GM21390 (cell line): ENCODE measurements around the gene IL2RA.

Experiments used
- ATAC-seq: cut with Tn5 transposase; IDR thresholded peaks from one replicate; pipeline ENCODE4 v1.9.1; 2021; ENCODE audit not compliant: unreplicated experiment

The IL2RA gene

DNA sequence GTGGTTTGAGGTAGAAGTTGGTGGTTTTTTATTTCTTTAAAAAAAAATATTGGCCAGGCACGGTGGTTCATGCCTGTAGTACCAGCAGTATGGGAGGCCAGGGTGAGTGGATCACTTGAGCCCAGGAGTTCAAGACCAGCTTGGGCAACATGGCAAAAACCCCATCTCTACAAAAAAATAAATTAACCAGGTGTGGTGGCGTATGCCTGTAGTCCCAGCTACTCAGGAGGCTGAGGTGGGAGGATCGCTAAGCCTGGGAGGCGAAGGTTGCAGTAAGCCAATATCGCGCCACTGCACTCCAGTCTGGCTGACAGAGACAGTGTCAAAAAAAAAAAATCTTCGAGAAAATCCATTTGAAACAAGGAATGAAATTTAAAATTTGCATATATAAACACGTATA, 1.1 kb downstream of the IL2RA start:
- no peak for ATAC-seq

DNA sequence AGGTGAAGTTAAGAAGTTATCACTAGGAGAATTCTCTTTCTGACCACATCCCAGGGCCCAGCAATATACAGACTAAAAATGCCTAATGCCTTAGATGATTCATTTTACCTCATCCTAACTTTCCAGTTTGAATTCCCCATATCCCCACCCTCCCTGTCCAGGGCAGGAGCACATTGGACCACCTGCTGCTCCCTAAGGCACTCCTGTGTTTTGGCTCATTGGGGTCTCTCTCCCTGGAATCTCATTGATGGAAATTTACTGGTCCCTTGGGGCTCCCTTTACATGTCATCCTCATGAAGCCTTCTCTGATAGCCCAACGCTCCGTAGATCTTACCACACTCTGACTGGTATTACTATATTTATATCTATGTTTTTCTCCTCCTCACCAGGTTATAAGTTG, 2.7 kb downstream of the IL2RA start:
- no peak for ATAC-seq

DNA sequence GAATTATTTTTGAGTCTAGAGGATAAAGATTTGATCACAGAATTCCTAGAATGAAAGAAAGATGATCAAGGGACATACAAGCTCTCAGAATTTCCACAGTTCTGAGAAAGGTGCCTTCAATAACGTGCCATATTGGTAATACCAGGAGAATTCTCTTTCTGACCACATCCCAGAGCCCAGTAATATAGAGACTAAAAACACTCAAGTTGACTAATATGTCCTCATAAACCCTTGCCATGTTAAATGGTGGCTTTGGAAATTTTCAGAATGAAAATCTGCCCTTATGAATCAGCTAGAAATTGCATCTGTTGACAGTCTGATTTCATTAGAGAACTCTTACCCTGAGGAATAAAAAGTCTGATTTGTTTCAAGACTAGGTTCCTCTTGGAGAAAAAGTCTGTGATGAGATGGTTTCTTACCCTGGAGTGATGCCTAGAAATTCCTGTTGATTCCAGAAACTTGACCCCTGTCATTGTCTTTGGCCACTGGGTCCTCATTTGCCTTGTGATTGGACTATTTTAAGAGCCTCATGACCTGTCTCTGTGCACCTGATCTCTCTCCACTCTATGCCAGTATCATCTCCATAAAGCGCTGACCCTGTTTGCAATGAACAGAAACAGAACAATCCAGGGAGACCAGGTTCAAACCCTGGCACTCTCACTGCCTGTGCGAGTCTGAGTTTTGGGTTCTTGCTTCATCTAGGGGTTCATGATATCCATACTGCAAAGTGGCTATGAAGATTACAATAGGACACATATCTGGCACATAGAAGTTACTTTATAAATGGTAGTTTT, 3.3 kb downstream of the IL2RA start:
- no peak for ATAC-seq

DNA sequence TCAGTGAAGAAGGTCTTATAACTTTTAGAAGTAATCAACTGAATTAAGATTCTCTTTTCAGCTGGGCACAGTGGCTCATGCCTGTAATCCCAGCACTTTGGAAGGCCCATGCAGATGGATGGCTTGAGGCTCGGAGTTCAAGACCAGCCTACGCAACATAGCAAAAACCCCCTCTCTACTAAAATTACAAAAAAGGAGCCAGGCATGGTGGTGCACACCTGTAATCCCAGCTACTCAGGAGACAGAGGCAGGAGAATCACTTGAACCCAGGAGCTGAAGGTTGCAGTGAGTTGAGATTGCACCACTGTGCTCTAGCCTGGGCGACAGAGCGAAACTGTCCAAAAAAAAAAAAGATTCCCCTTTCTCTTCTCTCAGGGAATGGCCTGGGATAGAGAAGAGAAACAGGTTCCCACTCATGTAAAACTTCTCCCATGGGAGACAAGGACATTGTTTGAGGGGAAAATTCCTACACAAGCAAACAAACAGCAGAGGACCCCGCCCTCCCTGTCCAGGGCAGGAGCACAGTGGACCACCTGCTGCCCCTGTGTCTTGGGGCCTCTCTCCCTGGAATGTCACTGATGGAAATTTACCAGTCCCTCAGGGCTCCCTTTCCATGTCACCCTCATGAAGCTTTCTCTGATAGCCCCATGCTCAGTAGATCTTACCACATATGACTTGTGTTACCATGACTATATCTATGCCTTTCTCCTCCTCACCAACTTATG, 5.6 kb downstream of the IL2RA start:
- ATAC-seq: no peak

- no peak for ATAC-seq
Measured at GRCh38 chr10:6055929-6056328, 6.2 kb downstream of the IL2RA start.

DNA sequence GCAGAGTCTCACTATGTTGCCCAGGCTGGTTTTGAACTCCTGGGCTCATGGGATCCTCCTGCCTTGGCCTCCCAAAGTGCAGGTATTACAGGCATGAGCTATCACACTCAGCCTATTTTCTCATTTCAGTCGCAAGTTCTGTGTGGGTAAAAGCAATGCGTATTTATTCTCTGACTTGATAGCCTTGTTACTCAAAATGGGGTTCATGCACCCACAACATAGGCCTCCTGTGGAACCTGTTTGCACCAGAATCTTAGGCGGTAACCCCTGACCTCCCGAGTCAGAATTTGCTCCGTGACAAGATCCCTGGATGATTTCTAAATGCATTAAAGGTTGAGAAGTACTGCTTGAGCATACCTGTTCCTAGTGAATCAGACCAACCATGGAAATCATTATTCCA, 7.3 kb downstream of the IL2RA start:
- no peak for ATAC-seq

GRCh38 chr10:6053816-6054631, 8.1 kb downstream of the IL2RA start:
- no peak for ATAC-seq

- no peak for ATAC-seq
Measured at GRCh38 chr10:6053303-6053702, 8.9 kb downstream of the IL2RA start.

GRCh38 chr10:6052247-6053221, 9.6 kb downstream of the IL2RA start:
- peak; percentile 18 for ATAC-seq

DNA sequence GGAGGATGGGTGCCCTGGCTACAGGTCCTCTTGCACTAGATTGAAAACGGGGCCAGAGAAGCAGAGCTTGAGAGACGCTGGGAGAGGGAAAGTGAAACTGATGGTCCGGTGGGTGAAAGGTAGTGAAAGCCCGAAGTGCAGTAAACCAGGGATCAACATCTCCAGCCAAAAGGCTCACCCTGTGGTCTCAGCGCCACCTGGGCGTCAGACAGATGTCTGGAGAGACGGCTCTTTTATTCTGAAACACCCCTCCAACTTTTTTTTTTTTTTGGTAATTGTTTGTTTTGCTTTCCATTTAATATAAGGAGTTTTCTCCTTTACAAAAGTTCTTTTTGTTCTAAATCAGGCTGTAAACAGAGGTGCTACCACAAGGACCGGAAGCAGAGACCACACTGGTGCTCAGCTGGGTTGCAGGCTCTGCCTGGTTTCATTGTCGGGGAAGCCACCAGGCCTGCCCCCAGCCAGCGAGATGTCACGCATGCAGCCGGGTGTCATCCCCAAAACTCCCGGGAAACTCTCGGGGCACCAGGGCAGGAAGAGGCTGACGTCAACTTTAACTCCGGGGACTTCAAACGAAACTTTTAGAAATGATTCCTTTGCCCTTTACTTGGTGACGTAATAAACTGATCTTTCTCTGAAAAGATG, 11.2 kb downstream of the IL2RA start:
- ATAC-seq: peak; percentile 71

DNA sequence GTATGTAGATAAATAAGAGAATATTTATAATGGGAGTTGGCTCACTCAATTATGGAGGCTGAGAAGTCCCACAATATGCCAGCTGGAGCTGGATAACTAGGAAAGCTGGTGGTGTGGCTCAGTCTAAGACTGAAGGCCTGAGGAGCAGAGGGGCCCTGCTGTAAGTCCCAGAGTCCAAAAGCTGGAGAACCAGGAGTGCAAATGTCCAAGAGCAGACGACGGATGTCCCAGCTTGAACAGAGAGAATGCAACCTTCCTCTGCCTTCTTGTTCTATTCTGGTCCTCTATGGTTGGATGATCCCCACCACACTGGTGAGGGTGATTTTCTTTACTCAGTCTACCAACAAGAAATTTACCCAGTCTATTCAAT, 13.2 kb downstream of the IL2RA start:
- ATAC-seq: no peak

DNA sequence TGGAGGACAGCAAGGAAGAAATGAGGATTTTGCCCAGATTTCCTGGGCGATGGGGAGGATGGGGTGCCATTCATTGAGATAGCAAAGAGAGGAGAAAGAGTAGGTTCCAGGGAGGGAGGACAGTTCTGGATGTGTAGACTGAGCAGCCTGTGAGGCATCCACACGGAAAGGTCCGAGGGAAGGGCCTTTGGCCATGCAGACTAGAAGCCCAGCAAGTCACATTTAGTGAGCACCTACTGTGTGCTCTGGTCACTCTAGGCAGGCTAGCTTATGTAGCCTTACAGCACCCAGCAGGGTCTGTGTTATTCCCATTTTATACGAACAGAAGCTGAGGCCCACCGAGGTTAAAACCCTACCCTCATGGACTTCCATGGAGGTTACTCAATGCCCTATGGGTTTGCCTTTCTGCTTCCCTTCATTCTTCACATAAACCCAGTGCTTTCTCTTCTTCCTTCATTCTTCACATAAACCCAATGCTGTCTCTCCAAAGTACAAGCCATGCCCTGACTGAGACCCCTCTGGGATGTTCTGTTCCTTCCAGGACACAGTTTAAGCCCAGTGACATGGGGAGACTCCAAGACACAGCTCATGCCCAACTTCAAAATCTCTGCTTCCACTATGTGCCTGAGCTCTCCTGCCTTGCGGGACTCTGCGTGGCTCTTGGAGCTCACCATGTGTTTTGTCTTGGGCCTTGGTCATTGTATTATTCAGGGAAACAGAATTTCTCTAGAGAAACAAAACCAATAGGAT, 13.7 kb downstream of the IL2RA start:
- no peak for ATAC-seq

GRCh38 chr10:6047847-6048246, 14.3 kb downstream of the IL2RA start:
- no peak for ATAC-seq

DNA sequence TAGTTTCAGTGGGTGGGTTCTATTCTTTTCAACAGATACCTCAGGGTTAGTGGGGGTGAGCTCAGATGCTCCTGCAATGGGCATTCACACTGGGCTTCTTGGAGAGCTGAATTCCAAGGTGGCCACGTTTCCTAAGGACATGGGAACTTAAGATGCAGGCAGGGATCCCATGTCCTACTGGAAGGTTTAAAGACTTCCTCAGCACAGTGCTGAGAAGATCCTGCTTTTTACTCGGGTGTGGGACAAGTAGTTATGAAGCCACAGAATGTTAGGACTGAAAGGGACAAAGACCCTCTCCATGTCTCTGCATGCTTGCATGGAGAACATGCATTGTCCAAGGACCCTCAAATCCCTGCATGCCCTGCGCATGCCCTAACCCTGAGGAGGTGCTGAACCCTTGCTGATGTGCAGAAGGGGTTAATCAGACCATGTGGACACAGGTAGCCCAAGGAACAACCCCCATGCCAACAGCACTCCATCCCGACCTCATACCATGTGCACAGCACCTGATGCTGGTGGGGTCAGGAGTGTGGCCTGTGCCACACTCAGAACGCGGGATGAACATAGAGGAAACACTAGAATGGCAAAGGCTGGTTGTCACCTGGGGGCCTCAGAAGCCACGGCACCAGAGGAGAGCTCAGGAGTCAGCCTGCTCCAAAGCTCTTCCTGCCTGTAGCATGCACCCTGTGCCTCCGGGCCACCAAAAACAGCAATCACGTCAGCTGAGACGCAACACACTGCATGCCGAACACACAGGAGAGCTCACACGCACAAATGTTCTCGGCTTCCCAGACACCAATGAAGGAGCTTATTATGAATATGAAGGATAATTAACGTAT, 15.2 kb downstream of the IL2RA start:
- ATAC-seq: no peak

DNA sequence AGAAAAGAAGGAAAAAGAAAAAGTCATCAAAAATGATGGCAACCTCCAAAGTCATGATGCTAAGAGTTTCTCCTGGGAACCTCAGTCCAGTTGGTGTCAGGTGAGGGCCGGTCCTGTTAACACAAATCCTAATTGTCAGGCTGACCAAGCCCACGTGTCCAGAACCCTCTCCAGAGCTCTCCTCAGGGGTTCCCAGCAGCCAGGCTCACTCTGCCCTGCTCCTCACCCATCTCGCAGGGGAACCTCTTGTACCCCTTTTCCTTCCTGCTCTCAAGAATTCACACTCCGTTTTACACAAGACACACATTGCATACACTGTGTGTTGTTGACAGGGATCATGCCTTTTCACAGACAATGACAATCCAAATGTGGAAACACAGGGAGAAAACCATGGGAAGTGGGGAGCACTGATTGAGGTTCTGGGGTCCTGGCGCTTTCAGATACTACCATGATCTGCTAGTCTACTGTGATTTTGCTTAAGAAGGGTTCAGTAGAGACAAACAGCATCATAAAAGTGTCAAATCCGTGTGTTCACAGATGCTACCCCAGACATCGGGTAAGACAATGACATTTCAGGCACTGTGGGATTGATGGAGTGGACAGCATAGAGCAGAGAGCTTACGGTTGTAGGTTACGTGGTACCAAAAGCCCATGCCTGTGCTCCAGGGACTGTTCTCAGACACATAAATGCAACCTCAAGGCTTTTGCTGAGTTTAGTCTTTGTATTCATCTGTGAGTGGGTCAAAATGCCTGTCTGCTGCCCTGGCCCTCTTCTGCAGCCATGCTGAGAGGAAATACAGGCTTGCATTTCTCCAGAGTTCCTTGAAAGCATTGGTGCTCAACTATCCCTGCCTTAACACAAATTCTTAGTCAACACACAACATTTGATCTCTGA, 16.0 kb downstream of the IL2RA start:
- no peak for ATAC-seq

DNA sequence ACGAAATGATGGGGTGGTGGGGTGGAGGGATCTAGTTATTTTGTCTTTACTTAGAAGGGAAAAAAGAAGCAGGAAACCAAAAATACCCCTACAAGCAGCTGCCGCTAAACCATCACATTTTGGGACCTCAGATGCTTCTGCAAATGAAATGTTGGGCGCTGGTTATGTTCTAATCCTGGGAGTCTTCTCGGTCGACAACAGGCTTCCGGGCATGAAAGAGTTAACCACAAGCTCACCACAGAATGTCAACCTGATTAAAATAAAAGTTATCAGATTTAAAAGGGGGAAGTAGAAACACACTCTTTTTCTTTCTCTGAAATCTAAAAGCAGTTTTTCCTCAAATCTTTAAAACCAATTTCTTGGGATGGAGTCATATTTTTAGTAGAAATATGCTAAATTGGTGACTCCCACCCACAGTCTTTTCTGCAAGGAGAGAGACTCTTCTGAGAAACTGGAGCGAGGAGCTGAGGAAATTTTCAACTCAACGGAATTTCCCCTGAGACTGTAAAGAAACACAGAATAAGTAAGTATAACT, 16.8 kb downstream of the IL2RA start:
- no peak for ATAC-seq

GRCh38 chr10:6044751-6045313, 17.3 kb downstream of the IL2RA start:
- no peak for ATAC-seq
